K562 (cell line): ENCODE results near the gene CSNK1G2. TPM values are rescaled to one million over a fixed set of nuclear protein-coding genes. Genes with fewer than 3 reads are reported as not detected.

ENCODE experiments used
- ARID2 ChIP-seq: fragments of 450-650 bp; IDR thresholded peaks from 2 replicates; pipeline ENCODE4 v1.6.1; 2017; ENCODE audit warnings: antibody characterized with exemption, mild to moderate bottlenecking
- CBFB ChIP-seq: sonication (generic); formaldehyde crosslinking; IDR thresholded peaks from 2 replicates; pipeline ENCODE4 v1.4.0; 2020; ENCODE audit warnings: mild to moderate bottlenecking, missing genetic modification reagents
- CC2D1A ChIP-seq: fragments of 450-650 bp; IDR thresholded peaks from 2 replicates; pipeline ENCODE4 v1.6.1; 2017; ENCODE audit warnings: mild to moderate bottlenecking
- CCNT2 ChIP-seq: IDR thresholded peaks from 2 replicates; pipeline ENCODE4 v1.6.1; 2011; ENCODE audit warnings: borderline replicate concordance, low read depth, mild to moderate bottlenecking, moderate library complexity, mixed read lengths, low read length; ENCODE audit not compliant: insufficient read length; ENCODE audit errors: extremely low read depth
- CEBPG ChIP-seq, 3 experiments: fragments of 200-800 bp in 1 of 3; sonication (Bioruptor generic) in 1 of 3; sonication (generic) in 1 of 3; formaldehyde crosslinking in 1 of 3; IDR thresholded peaks in 2 of 3; conservative IDR thresholded peaks in 1 of 3; 2 replicates each; pipeline versions ENCODE4 v1.6.1 to v1.8.0; 2016 to 2022; ENCODE audit warnings: missing compliant biosample characterization in 2 of 3, missing genetic modification characterization in 2 of 3, mild to moderate bottlenecking in 1 of 3, missing genetic modification reagents in 1 of 3
- E2F3 ChIP-seq: fragments of 250-450 bp; sonication (Bioruptor Pico); IDR thresholded peaks from 2 replicates; pipeline ENCODE4 v1.4.0; 2020; ENCODE audit warnings: mild to moderate bottlenecking
- EP300 ChIP-seq: IDR thresholded peaks from 2 replicates; pipeline ENCODE4 v1.6.1; 2012; ENCODE audit warnings: low read length, improper control_type of control experiment
- HNRNPL ChIP-seq: fragments of 200-400 bp; formaldehyde crosslinking; IDR thresholded peaks from 2 replicates; pipeline ENCODE4 v1.6.1; 2017; ENCODE audit warnings: low read depth, mild to moderate bottlenecking, low read length
- JUNB ChIP-seq: fragments of 450-650 bp; formaldehyde crosslinking; conservative IDR thresholded peaks from 2 replicates; pipeline ENCODE4 v1.4.0; 2020; ENCODE audit warnings: mild to moderate bottlenecking
- NFE2 ChIP-seq: IDR thresholded peaks from 2 replicates; pipeline ENCODE4 v1.6.1; 2014; ENCODE audit warnings: antibody characterized with exemption, low read depth
- NFE2L1 ChIP-seq: fragments of 450-650 bp; IDR thresholded peaks from 2 replicates; pipeline ENCODE4 v1.6.1; 2016; ENCODE audit warnings: missing genetic modification characterization, low read depth, mild to moderate bottlenecking, missing compliant biosample characterization, moderate library complexity, borderline replicate concordance
- NRF1 ChIP-seq, 2 experiments: fragments of 450-650 bp; IDR thresholded peaks in 1 of 2; conservative IDR thresholded peaks in 1 of 2; 2 replicates each; pipeline ENCODE4 v1.6.1; 2014; ENCODE audit warnings: mild to moderate bottlenecking in 2 of 2
- NUFIP1 ChIP-seq: fragments of 450-650 bp; IDR thresholded peaks from 2 replicates; pipeline ENCODE4 v1.6.1; 2018; ENCODE audit not compliant: partially characterized antibody
- POLR2H ChIP-seq: IDR thresholded peaks from 2 replicates; pipeline ENCODE4 v1.6.1; 2016; ENCODE audit warnings: missing genetic modification characterization, low read depth, mild to moderate bottlenecking, control low read depth, missing compliant biosample characterization, moderate library complexity
- RFX1 ChIP-seq: fragments of 450-650 bp; IDR thresholded peaks from 2 replicates; pipeline ENCODE4 v1.6.1; 2016; ENCODE audit warnings: mild to moderate bottlenecking, moderate library complexity
- SIN3B ChIP-seq: fragments of 450-650 bp; IDR thresholded peaks from 2 replicates; pipeline ENCODE4 v1.6.1; 2017; ENCODE audit warnings: low read depth, mild to moderate bottlenecking, moderate library complexity
- SMAD4 ChIP-seq: fragments of 250-450 bp; sonication (Bioruptor Pico); conservative IDR thresholded peaks from 2 replicates; pipeline ENCODE4 v1.8.0; 2021; ENCODE audit warnings: inconsistent platforms, mild to moderate bottlenecking, moderate library complexity
- SUPT5H ChIP-seq: fragments of 450-650 bp; IDR thresholded peaks from 2 replicates; pipeline ENCODE4 v1.6.1; 2016
- ZFP1 ChIP-seq: fragments of 450-650 bp; formaldehyde crosslinking; IDR thresholded peaks from 2 replicates; pipeline ENCODE4 v1.4.0; 2020; ENCODE audit warnings: mild to moderate bottlenecking, mixed read lengths
- ZFPM2 ChIP-seq: fragments of 250-450 bp; sonication (Bioruptor Pico); IDR thresholded peaks from 2 replicates; pipeline ENCODE4 v1.5.1; 2022; ENCODE audit warnings: mild to moderate bottlenecking
- polyA plus RNA-seq, 8 experiments: library from polyadenylated mRNA; depleted of rRNA in 4 of 8; stranded (reverse) in 5 of 8; unstranded in 3 of 8; fragments of >200 nt; fragmentation: Nextera tagmentation in 2 of 8; fragmentation: Illumina TruSeq in 1 of 8; extraction: Ambion mirVana in 2 of 8; extraction: Trizol in 1 of 8; gene quantifications; 2 replicates each; pipeline versions ENCODE4 v1.2.1 to v1.2.3, GENCODE V29; 2011 to 2014; ENCODE audit warnings: inconsistent platforms in 1 of 8, missing spikeins in 1 of 8
- total RNA-seq, 7 experiments: library from RNA; depleted of rRNA in 6 of 7; stranded (reverse); fragments of >200 nt in 6 of 7; fragmentation: Illumina TruSeq in 2 of 7; extraction: Trizol in 2 of 7; gene quantifications; 2 replicates each; pipeline versions ENCODE4 v1.2.1 to v1.2.3, GENCODE V29; 2011 to 2021; ENCODE audit warnings: low replicate concordance in 1 of 7
- TF ChIP-seq, protein P1 (sequence below): fragments of 200-400 bp; formaldehyde crosslinking; IDR thresholded peaks from 2 replicates; pipeline ENCODE4 v1.6.1; 2017; ENCODE audit warnings: mild to moderate bottlenecking, low read depth, low read length, moderate library complexity
- TF ChIP-seq, protein P2 (sequence below): sonication (generic); formaldehyde crosslinking; IDR thresholded peaks from 2 replicates; pipeline ENCODE4 v1.8.1; 2023; ENCODE audit warnings: mild to moderate bottlenecking, missing genetic modification reagents
- TF ChIP-seq, protein P3 (sequence below): fragments of 450-650 bp; formaldehyde crosslinking; conservative IDR thresholded peaks from 2 replicates; pipeline ENCODE4 v1.4.0; 2022; ENCODE audit warnings: mild to moderate bottlenecking, missing genetic modification characterization

CSNK1G2 gene
- total and polyA plus RNA-seq, 9 of the 15 experiments (the other 6 are each of a cell fraction or from before 2014, with no cell fraction given), result 0.48 to 119 (median 49.5) TPM

DNA sequence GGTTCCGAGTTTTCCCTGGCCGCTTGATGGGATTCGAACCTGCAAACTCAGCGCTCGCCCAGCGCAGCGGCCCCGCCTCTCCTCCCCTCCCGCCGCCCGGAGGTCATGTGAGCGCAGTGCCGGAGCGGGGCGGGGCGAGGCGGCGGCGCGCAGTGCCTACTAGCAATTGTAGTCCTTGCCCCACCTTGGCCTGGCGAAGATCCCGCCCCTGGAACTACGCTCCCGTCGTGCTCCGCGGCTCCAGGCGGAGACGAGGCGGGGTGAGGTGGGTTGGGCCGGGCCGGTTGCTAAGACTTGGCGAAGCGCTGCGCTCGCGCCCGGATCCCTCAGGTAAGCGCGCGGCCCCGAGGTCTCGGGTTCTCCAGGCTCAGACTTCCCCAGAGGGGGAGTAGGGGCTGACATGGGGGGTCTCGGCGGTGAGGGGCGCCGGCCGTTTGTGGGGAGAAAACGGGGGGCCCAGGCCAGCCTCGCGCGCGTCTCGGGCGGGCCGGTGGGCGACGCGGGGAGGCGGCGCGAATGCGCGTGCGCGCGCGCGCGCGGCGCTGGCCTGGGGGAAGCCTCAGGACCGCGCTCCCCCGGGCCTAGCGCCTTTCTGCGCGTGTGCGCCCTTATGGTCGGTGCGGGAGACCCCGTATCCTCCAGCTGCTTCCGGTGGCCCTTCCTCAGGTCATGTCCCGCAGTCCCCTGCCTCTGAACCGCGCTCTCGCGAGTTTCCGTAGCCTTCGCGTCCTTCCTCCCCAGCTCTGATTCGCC is 35.7 kb upstream of the CSNK1G2 start, which contains the start of the genes ADAT3 and SCAMP4 (continued):
- TF ChIP-seq, protein P1, sequence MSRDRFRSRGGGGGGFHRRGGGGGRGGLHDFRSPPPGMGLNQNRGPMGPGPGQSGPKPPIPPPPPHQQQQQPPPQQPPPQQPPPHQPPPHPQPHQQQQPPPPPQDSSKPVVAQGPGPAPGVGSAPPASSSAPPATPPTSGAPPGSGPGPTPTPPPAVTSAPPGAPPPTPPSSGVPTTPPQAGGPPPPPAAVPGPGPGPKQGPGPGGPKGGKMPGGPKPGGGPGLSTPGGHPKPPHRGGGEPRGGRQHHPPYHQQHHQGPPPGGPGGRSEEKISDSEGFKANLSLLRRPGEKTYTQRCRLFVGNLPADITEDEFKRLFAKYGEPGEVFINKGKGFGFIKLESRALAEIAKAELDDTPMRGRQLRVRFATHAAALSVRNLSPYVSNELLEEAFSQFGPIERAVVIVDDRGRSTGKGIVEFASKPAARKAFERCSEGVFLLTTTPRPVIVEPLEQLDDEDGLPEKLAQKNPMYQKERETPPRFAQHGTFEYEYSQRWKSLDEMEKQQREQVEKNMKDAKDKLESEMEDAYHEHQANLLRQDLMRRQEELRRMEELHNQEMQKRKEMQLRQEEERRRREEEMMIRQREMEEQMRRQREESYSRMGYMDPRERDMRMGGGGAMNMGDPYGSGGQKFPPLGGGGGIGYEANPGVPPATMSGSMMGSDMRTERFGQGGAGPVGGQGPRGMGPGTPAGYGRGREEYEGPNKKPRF, result no peak
- TF ChIP-seq, protein P2, sequence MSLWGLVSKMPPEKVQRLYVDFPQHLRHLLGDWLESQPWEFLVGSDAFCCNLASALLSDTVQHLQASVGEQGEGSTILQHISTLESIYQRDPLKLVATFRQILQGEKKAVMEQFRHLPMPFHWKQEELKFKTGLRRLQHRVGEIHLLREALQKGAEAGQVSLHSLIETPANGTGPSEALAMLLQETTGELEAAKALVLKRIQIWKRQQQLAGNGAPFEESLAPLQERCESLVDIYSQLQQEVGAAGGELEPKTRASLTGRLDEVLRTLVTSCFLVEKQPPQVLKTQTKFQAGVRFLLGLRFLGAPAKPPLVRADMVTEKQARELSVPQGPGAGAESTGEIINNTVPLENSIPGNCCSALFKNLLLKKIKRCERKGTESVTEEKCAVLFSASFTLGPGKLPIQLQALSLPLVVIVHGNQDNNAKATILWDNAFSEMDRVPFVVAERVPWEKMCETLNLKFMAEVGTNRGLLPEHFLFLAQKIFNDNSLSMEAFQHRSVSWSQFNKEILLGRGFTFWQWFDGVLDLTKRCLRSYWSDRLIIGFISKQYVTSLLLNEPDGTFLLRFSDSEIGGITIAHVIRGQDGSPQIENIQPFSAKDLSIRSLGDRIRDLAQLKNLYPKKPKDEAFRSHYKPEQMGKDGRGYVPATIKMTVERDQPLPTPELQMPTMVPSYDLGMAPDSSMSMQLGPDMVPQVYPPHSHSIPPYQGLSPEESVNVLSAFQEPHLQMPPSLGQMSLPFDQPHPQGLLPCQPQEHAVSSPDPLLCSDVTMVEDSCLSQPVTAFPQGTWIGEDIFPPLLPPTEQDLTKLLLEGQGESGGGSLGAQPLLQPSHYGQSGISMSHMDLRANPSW (CRISPR knock-in tag), result no peak
- TF ChIP-seq NUFIP1 (no peak), EP300 (no peak), CCNT2 (peak; percentile 66), ZFP1 (CRISPR knock-in tag) (no peak), CBFB (CRISPR knock-in tag) (peak; percentile 61; the same call in 1 of the 2 replicates), HNRNPL (no peak), ZFPM2 (CRISPR knock-in tag) (0 out of 2 replicates have a peak, but pooled peaks have one; percentile 38), CEBPG (CRISPR knock-in tag; IDR thresholded peaks at IDR 0.05) (peak; percentile 12; the same call in 1 of the 2 replicates), CEBPG (tag; conservative IDR thresholded peaks at IDR 0.05 in 1 of 2, IDR thresholded peaks at IDR 0.05 in 1 of 2) (no peak), NRF1 (conservative IDR thresholded peaks at IDR 0.05 in 1 of 2, IDR thresholded peaks at IDR 0.05 in 1 of 2) (peak; percentile 91 to 94), NFE2L1 (tag) (no peak), ARID2 (no peak), CC2D1A (no peak), POLR2H (tag) (no peak; the same call in 1 of the 2 replicates), JUNB (CRISPR knock-in tag) (no peak), SIN3B (0 out of 2 replicates have a peak, but pooled peaks have one; percentile 44), SUPT5H (peak; percentile 73), RFX1 (peak; percentile 72; the same call in 1 of the 2 replicates), SMAD4 (peak; percentile 64), NFE2 (no peak), E2F3 (CRISPR knock-in tag) (peak; percentile 75; the same call in 1 of the 2 replicates)
- TF ChIP-seq, protein P3, sequence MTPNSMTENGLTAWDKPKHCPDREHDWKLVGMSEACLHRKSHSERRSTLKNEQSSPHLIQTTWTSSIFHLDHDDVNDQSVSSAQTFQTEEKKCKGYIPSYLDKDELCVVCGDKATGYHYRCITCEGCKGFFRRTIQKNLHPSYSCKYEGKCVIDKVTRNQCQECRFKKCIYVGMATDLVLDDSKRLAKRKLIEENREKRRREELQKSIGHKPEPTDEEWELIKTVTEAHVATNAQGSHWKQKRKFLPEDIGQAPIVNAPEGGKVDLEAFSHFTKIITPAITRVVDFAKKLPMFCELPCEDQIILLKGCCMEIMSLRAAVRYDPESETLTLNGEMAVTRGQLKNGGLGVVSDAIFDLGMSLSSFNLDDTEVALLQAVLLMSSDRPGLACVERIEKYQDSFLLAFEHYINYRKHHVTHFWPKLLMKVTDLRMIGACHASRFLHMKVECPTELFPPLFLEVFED, result no peak
